Measurements from ENCODE around the gene B3GAT3.
A peak's percentile ranks its signal among the peaks of the same experiment; 100 is the strongest.

Gene B3GAT3

GRCh38 chr11:62580959-62581715, 40.6 kb downstream of the B3GAT3 start:
- H3K36me3 ChIP-seq (ENCODE audit: insufficient read depth, low read length), result peaks cover 54% of the 10 kb centered on the region
- H3K9me3 ChIP-seq (ENCODE audit: low read depth, low read length), result no peaks in the 10 kb centered on the region
- no peak for TF ChIP-seq EZH2 (IDR thresholded peaks at IDR 0.05)
- no peak for TF ChIP-seq POLR2AphosphoS5 (IDR thresholded peaks at IDR 0.05; ENCODE audit: borderline replicate concordance, low read depth, low read length)
- no peak for TF ChIP-seq FOXP2 (optimal IDR thresholded peaks at IDR 0.05; ENCODE audit: control extremely low read depth, extremely low read length, insufficient read depth)
- no peak overlapping the region for H3K4me3 ChIP-seq
- no peak overlapping the region for H3K9ac ChIP-seq (ENCODE audit: insufficient read length)
- DNase-seq (ENCODE audit: low read depth, low spot score), result no peak
- no peak overlapping the region for H3K27ac ChIP-seq

- H3K27ac ChIP-seq, result no peak overlapping the region
- H3K36me3 ChIP-seq (ENCODE audit: insufficient read depth, low read length), result peaks cover 52% of the 10 kb centered on the region; the same call in 1 of the 2 replicates
- DNase-seq (ENCODE audit: low read depth, low spot score), result no peak
- no peak for TF ChIP-seq EZH2 (IDR thresholded peaks at IDR 0.05)
- no peak for TF ChIP-seq POLR2AphosphoS5 (IDR thresholded peaks at IDR 0.05; ENCODE audit: borderline replicate concordance, low read depth, low read length)
- no peak for TF ChIP-seq FOXP2 (optimal IDR thresholded peaks at IDR 0.05; ENCODE audit: control extremely low read depth, extremely low read length, insufficient read depth)
- H3K4me3 ChIP-seq, result no peak overlapping the region
- H3K9me3 ChIP-seq (ENCODE audit: low read depth, low read length), result no peaks in the 10 kb centered on the region
- H3K9ac ChIP-seq (ENCODE audit: insufficient read length), result no peak overlapping the region
These were observed 42.5 kb downstream of the B3GAT3 start for GRCh38 chr11:62579252-62579651.

- H3K36me3 ChIP-seq (ENCODE audit: insufficient read depth, low read length), result peaks cover 45% of the 10 kb centered on the region; the same call in 1 of the 2 replicates
- no peak overlapping the region for H3K4me3 ChIP-seq
- H3K9me3 ChIP-seq (ENCODE audit: low read depth, low read length), result no peaks in the 10 kb centered on the region
- no peak overlapping the region for H3K9ac ChIP-seq (ENCODE audit: insufficient read length)
- no peak for DNase-seq (ENCODE audit: low read depth, low spot score)
- no peak for TF ChIP-seq POLR2AphosphoS5 (IDR thresholded peaks at IDR 0.05; ENCODE audit: borderline replicate concordance, low read depth, low read length)
- TF ChIP-seq FOXP2 (optimal IDR thresholded peaks at IDR 0.05; ENCODE audit: control extremely low read depth, extremely low read length, insufficient read depth), result no peak
- TF ChIP-seq EZH2 (IDR thresholded peaks at IDR 0.05), result no peak
- H3K27ac ChIP-seq, result no peak overlapping the region
These were observed 43.2 kb downstream of the B3GAT3 start for GRCh38 chr11:62578541-62578940.

- Histone ChIP-seq H3K36me3 (ENCODE audit: insufficient read depth, low read length) (peaks cover 53% of the 10 kb centered on the region), H3K4me3 (no peak overlapping the region), H3K9ac (ENCODE audit: insufficient read length) (no peak overlapping the region), H3K9me3 (ENCODE audit: low read depth, low read length) (no peaks in the 10 kb centered on the region), H3K27ac (no peak overlapping the region)
- no peak for DNase-seq (ENCODE audit: low read depth, low spot score)
- TF ChIP-seq FOXP2 (optimal IDR thresholded peaks at IDR 0.05; ENCODE audit: control extremely low read depth, extremely low read length, insufficient read depth) (no peak), EZH2 (IDR thresholded peaks at IDR 0.05) (no peak), POLR2AphosphoS5 (IDR thresholded peaks at IDR 0.05; ENCODE audit: borderline replicate concordance, low read depth, low read length) (no peak)
These were observed 44.6 kb downstream of the B3GAT3 start for GRCh38 chr11:62577046-62577714.

- H3K4me3 ChIP-seq, result no peak overlapping the region
- H3K9ac ChIP-seq (ENCODE audit: insufficient read length), result no peak overlapping the region
- no peak for DNase-seq (ENCODE audit: low read depth, low spot score)
- H3K27ac ChIP-seq, result no peak overlapping the region
- TF ChIP-seq POLR2AphosphoS5 (IDR thresholded peaks at IDR 0.05; ENCODE audit: borderline replicate concordance, low read depth, low read length), result no peak
- no peak for TF ChIP-seq FOXP2 (optimal IDR thresholded peaks at IDR 0.05; ENCODE audit: control extremely low read depth, extremely low read length, insufficient read depth)
- no peak for TF ChIP-seq EZH2 (IDR thresholded peaks at IDR 0.05)
- peaks cover 57% of the 10 kb centered on the region for H3K36me3 ChIP-seq (ENCODE audit: insufficient read depth, low read length)
- no peaks in the 10 kb centered on the region for H3K9me3 ChIP-seq (ENCODE audit: low read depth, low read length)
These were observed 45.9 kb downstream of the B3GAT3 start for GRCh38 chr11:62575837-62576236.

GRCh38 chr11:62575156-62575555, 46.6 kb downstream of the B3GAT3 start:
- Histone ChIP-seq H3K9ac (ENCODE audit: insufficient read length) (peak overlapping the region; percentile 87), H3K27ac (no peak overlapping the region), H3K4me3 (peak overlapping the region; percentile 83), H3K36me3 (ENCODE audit: insufficient read depth, low read length) (peaks cover 61% of the 10 kb centered on the region), H3K9me3 (ENCODE audit: low read depth, low read length) (no peaks in the 10 kb centered on the region)
- TF ChIP-seq FOXP2 (optimal IDR thresholded peaks at IDR 0.05; ENCODE audit: control extremely low read depth, extremely low read length, insufficient read depth) (no peak), EZH2 (IDR thresholded peaks at IDR 0.05) (no peak), POLR2AphosphoS5 (IDR thresholded peaks at IDR 0.05; ENCODE audit: borderline replicate concordance, low read depth, low read length) (no peak)
- DNase-seq (ENCODE audit: low read depth, low spot score), result no peak

- TF ChIP-seq FOXP2 (optimal IDR thresholded peaks at IDR 0.05; ENCODE audit: control extremely low read depth, extremely low read length, insufficient read depth), result no peak
- no peak for TF ChIP-seq EZH2 (IDR thresholded peaks at IDR 0.05)
- no peak for TF ChIP-seq POLR2AphosphoS5 (IDR thresholded peaks at IDR 0.05; ENCODE audit: borderline replicate concordance, low read depth, low read length)
- Histone ChIP-seq H3K9me3 (ENCODE audit: low read depth, low read length) (no peaks in the 10 kb centered on the region), H3K9ac (ENCODE audit: insufficient read length) (peak overlapping the region; percentile 87), H3K4me3 (peak overlapping the region; percentile 83), H3K36me3 (ENCODE audit: insufficient read depth, low read length) (peaks cover 65% of the 10 kb centered on the region), H3K27ac (peak overlapping the region; percentile 47; the same call in 1 of the 2 replicates)
- no peak for DNase-seq (ENCODE audit: low read depth, low spot score)
These were observed 47.3 kb downstream of the B3GAT3 start for GRCh38 chr11:62574363-62575071.

All from SK-N-MC (cell line).